T-cell (primary cell): Measurements from ENCODE around the gene RARG. TPM values are rescaled to one million over a fixed set of nuclear protein-coding genes. Genes with fewer than 3 reads are reported as not detected.
"Not testable (repeated sequence)": the region's sequence is repeated elsewhere in the genome, so short reads cannot be mapped to it uniquely, and the experiment has no call there.

Experiments used
- ATAC-seq, 4 experiments: fragments of 200-7000 bp in 3 of 4; fragments of 150-1000 bp in 1 of 4; cut with Tn5 transposase; replicated peaks in 1 of 4; 1 replicate in 3 of 4; 2 replicates in 1 of 4; pipeline ENCODE4 v1.10.0; 2021; ENCODE audit warnings: moderate library complexity in 3 of 4, mild to moderate bottlenecking in 2 of 4, moderate number of reproducible peaks in 1 of 4
- CTCF ChIA-PET, 2 donors: fragments of 300-600 bp; sonication (Branson Sonifier 250); formaldehyde crosslinking; loops; one replicate each; lab custom pipeline; 2022; ENCODE audit warnings: antibody characterized with exemption in 2 of 2; lab: Charles Lee
- POLR2A ChIA-PET, 2 donors: fragments of 300-600 bp; sonication (Branson Sonifier 250); formaldehyde crosslinking; loops; one replicate each; lab custom pipeline; 2022; ENCODE audit warnings: antibody characterized with exemption in 2 of 2; lab: Charles Lee
- DNase-seq, 35 experiments: peaks; one replicate each; pipeline versions ENCODE4 v3.0.0 to v3.0.0-alpha.2; 2013 to 2023
- H3K27ac ChIP-seq: one replicate; pipeline ENCODE4 v1.5.1; 2013; ENCODE audit warnings: low read length
- H3K27me3 ChIP-seq, 2 experiments: replicated peaks in 1 of 2; 1 replicate in 1 of 2; 2 replicates in 1 of 2; pipeline versions ENCODE4 v1.6.1 to v1.7.0; 2013; ENCODE audit warnings: low read length in 1 of 2, mixed read lengths in 1 of 2; ENCODE audit not compliant: control insufficient read depth in 2 of 2, insufficient read depth in 2 of 2; ENCODE audit errors: extremely low read depth in 1 of 2
- H3K36me3 ChIP-seq, 2 donors: 1 replicate in 1 of 2; 2 replicates in 1 of 2; pipeline versions ENCODE4 v1.6.1 to v1.7.0; 2013; ENCODE audit warnings: low read length in 1 of 2; ENCODE audit not compliant: control insufficient read depth in 2 of 2, insufficient read depth in 1 of 2; ENCODE audit errors: extremely low read depth in 1 of 2
- H3K4me1 ChIP-seq, 2 experiments: 1 replicate in 1 of 2; 2 replicates in 1 of 2; pipeline versions ENCODE4 v1.6.1 to v1.7.0; 2013; ENCODE audit warnings: low read length in 2 of 2, mixed read lengths in 1 of 2; ENCODE audit not compliant: insufficient read depth in 2 of 2, control insufficient read depth in 1 of 2; ENCODE audit errors: extremely low read depth in 1 of 2
- H3K4me3 ChIP-seq, 2 donors: 1 replicate in 1 of 2; 2 replicates in 1 of 2; pipeline versions ENCODE4 v1.5.1 to v1.7.0; 2013; ENCODE audit warnings: mild to moderate bottlenecking in 2 of 2, low read length in 1 of 2, moderate library complexity in 1 of 2; ENCODE audit not compliant: control insufficient read depth in 1 of 2; ENCODE audit errors: extremely low read depth in 1 of 2
- H3K9me3 ChIP-seq: 2 replicates; pipeline ENCODE4 v1.7.0; 2013
- H3K27ac Mint-ChIP-seq, 2 donors: one replicate each; pipeline ENCODE4 v1.8.0; 2020 to 2021; ENCODE audit warnings: mild to moderate bottlenecking in 2 of 2, mixed read lengths in 2 of 2
- H3K27me3 Mint-ChIP-seq, 2 donors: one replicate each; pipeline ENCODE4 v1.8.0; 2021 to 2022; ENCODE audit warnings: mixed read lengths in 2 of 2
- H3K36me3 Mint-ChIP-seq: one replicate; pipeline ENCODE4 v1.8.0; 2021; ENCODE audit warnings: mixed read lengths
- H3K4me1 Mint-ChIP-seq, 3 donors: one replicate each; pipeline ENCODE4 v1.8.0; 2020 to 2022; ENCODE audit warnings: mixed read lengths in 3 of 3, mild to moderate bottlenecking in 1 of 3
- H3K4me3 Mint-ChIP-seq, 3 donors: one replicate each; pipeline ENCODE4 v1.8.0; 2020 to 2022; ENCODE audit warnings: mild to moderate bottlenecking in 3 of 3, mixed read lengths in 3 of 3, moderate library complexity in 3 of 3
- H3K9me3 Mint-ChIP-seq, 3 donors: one replicate each; pipeline ENCODE4 v1.8.0; 2020 to 2022; ENCODE audit warnings: mixed read lengths in 3 of 3
- WGBS: methylation state at CpG from one replicate; pipeline ENCODE4 v1.1.5; 2013; ENCODE audit warnings: missing lambda C conversion rate; ENCODE audit not compliant: insufficient coverage; 5-methylcytosine and 5-hydroxymethylcytosine counted together
- total RNA-seq, 35 experiments: library from RNA in 6 of 35; stranded (reverse) in 6 of 35; fragments of 120-200 nt in 1 of 35; gene quantifications; one replicate each; pipeline versions ENCODE4 v1.2.1 to v1.2.4 and lab custom pipeline; 2013 to 2026

The RARG gene
- total RNA-seq, 5 donors from 2014 or later (not counting 1 experiment from before 2014, with no cell fraction given): 20.3 to 91.3 (median 74.2) TPM

DNA sequence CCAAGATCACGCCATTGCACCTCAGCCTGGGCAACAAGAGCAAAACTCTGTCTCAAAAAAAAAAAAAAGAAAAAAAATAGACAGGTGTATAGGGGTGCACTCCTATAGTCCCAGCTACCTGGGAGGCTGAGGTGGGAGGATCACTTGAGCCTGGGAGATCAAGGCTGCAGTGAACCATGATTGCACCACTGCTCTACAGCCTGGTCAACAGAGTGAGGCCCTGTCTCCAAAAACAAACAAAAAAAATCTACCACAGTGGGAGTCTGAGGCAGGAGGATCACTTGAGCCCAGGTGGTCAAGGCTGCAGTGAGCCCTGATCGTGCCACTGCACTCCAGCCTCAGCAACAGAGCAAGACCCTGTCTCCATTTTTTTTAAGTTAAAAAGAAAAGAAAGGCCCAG is 69.0 kb downstream of the RARG start:
- H3K27me3 ChIP-seq, H3K4me1 Mint-ChIP-seq, H3K9me3 Mint-ChIP-seq, H3K4me3 Mint-ChIP-seq, H3K27ac Mint-ChIP-seq, H3K27ac ChIP-seq, H3K27me3 Mint-ChIP-seq, ATAC-seq, CTCF ChIA-PET, H3K4me1 ChIP-seq, H3K4me3 ChIP-seq, H3K9me3 ChIP-seq, H3K36me3 Mint-ChIP-seq, H3K36me3 ChIP-seq, DNase-seq: not testable (repeated sequence)
- WGBS: 90% methylated on average over 2 of the region's 2 CpGs
- POLR2A ChIA-PET: interaction anchor here in 1 of 2 donors (0.7 kb wide), 1 partner anchor 127 kb away, joined by 3 read pairs; no protein-coding TSS in a partner anchor

DNA sequence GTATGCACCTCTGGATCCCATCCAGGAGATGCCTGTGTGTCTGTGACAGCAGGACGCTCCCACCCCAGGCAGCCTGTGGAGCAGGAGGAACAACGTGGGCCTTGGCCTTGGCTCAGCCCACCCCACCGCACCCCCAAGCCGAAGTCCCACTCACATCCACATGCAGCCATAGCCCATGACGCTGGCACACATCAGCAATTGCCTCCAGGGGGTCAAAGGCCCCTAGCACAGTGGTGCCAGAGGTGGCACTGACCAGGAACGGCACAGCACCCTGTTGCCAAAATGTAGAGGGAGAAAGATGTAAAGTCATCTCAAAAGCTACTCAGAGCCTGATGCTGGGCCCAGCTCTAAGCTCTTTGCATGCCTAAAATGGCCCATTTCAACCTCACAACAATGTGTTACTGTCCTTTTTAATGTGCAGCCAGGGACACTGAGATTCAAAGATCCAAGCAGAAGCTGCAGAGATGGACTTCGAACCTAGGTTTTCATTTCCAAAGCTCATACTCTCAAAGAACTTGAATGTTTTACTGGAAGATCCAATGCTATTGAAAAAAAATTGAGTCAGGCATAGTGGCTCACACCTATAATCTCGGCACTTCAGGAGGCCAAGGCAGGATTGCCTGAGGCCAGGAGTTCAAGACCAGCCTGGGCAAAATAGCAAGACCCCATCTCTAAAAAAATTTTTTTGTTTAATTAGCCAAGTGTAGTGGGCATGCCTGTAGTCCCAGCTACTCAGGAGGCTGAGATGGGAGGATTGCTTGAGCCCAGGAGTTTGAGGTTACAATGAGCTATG is 70.7 kb downstream of the RARG start:
- no CpG with 5 or more reads among the region's 8 CpGs for WGBS
- Histone ChIP-seq H3K36me3 (peaks cover 0 to 3% of the 10 kb centered on the region in 2 donors), H3K27ac (no peak overlapping the region), H3K4me1 (peaks cover 0 to 9% of the 10 kb centered on the region in 2 experiments), H3K4me3 (no peak overlapping the region), H3K27me3 (no peaks in the 10 kb centered on the region), H3K9me3 (no peaks in the 10 kb centered on the region)
- DNase-seq (no peak), ATAC-seq (no peak)
- H3K4me3 Mint-ChIP-seq: no peak overlapping the region
- H3K36me3 Mint-ChIP-seq: no peaks in the 10 kb centered on the region
- H3K4me1 Mint-ChIP-seq: peaks cover 4 to 9% (median 5%) of the 10 kb centered on the region in 3 donors
- ChIA-PET POLR2A (interaction anchor here in 1 of 2 donors (0.6 kb wide), 1 partner anchor 20 kb away, joined by 4 read pairs; no protein-coding TSS in a partner anchor), CTCF (interaction anchor here (0.5 to 2.6 kb wide), 12 partner anchors 16 to 184 kb away, joined by 3 to 19 read pairs (median 4); partner anchors contain the start of genes CSAD (in 1 of the 2) and ZNF740 (in 1 of the 2))
- H3K27ac Mint-ChIP-seq: no peak overlapping the region
- no peaks in the 10 kb centered on the region for H3K9me3 Mint-ChIP-seq
- no peaks in the 10 kb centered on the region for H3K27me3 Mint-ChIP-seq

DNA sequence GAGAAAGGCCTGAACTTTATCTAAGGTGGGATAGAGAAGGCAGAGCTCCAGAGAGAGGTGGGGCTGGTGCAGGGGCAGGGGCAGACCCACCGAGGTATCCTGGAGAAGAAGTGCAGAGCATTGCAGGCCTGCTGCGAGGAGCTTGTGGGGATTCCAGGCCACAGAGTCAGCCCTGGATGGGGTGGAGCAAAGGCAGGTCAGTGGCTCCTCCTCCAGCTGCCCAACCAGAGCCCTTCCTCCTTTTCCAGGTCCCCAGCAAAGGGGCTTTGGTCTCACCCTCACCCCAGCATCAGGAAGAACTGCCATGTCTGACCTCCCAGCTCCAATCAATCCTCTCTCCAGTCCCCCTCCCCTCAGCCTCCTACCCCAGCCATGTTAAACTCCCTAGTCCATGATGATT is 71.3 kb downstream of the RARG start:
- POLR2A ChIA-PET: interaction anchor here in 1 of 2 donors (0.7 kb wide), 1 partner anchor 50 kb away, joined by 3 read pairs; no protein-coding TSS in a partner anchor
- H3K36me3 Mint-ChIP-seq: no peaks in the 10 kb centered on the region
- H3K27ac Mint-ChIP-seq: no peak overlapping the region
- H3K9me3 Mint-ChIP-seq: no peaks in the 10 kb centered on the region
- CTCF ChIA-PET: interaction anchor here (0.8 to 2.6 kb wide), 17 partner anchors 17 to 185 kb away, joined by 3 to 19 read pairs (median 4); partner anchors contain the start of genes AAAS (in 1 of the 2), CSAD (in 1 of the 2) and ZNF740 (in 1 of the 2)
- H3K4me3 Mint-ChIP-seq: no peak overlapping the region
- H3K4me1 Mint-ChIP-seq: peaks cover 4 to 9% (median 5%) of the 10 kb centered on the region in 3 donors
- Histone ChIP-seq H3K4me3 (no peak overlapping the region), H3K36me3 (peaks cover 0 to 3% of the 10 kb centered on the region in 2 donors), H3K27me3 (no peaks in the 10 kb centered on the region), H3K4me1 (peaks cover 0 to 9% of the 10 kb centered on the region in 2 experiments), H3K27ac (no peak overlapping the region), H3K9me3 (no peaks in the 10 kb centered on the region)
- ATAC-seq (no peak), DNase-seq (no peak)
- H3K27me3 Mint-ChIP-seq: no peaks in the 10 kb centered on the region
- WGBS: 100% methylated on average over 1 of the region's 2 CpGs

Other genes starting within 250 kb of the RARG start
- gene EIF4B, start 225.8 kb downstream of the RARG start, total RNA-seq: 100 to 1,000 TPM; 710 to 755 (median 729) TPM
- gene TNS2, start 182.1 kb downstream of the RARG start, total RNA-seq: 1 to 10 TPM; 2.5 to 5.1 (median 3.0) TPM
- 10 to 100 TPM; 29.3 to 65.0 (median 58.2) TPM for gene SPRYD3, start 152.8 kb downstream of the RARG start, total RNA-seq
- gene IGFBP6, start 134.5 kb downstream of the RARG start, total RNA-seq: 1 to 10 TPM in 1 of 5 donors, under 1 TPM in 2, not detected in 2; 0.67 to 1.4 (median 0.79) TPM
- gene SOAT2, start 128.7 kb downstream of the RARG start, total RNA-seq: 1 to 10 TPM in 2 of 5 donors, under 1 TPM in 3; 0.82 to 1.6 (median 0.89) TPM
- gene ZNF740, start 51.5 kb downstream of the RARG start, total RNA-seq: 10 to 100 TPM; 36.4 to 94.2 (median 83.9) TPM
- 10 to 100 TPM; 48.6 to 69.6 (median 62.3) TPM for gene CSAD, start 51.3 kb downstream of the RARG start, total RNA-seq
- 100 to 1,000 TPM; 247 to 590 (median 469) TPM for gene ITGB7, start 25.0 kb downstream of the RARG start, total RNA-seq
- 1 to 10 TPM; 1.2 to 2.5 (median 1.6) TPM for gene ESPL1, start 36.1 kb upstream of the RARG start, total RNA-seq
- gene PFDN5, start 63.3 kb upstream of the RARG start, total RNA-seq: 100 to 1,000 TPM; 591 to 643 (median 612) TPM
- gene MYG1, start 67.5 kb upstream of the RARG start, total RNA-seq: 10 to 100 TPM; 34.0 to 68.4 (median 63.9) TPM
- 10 to 100 TPM; 39.3 to 74.6 (median 66.2) TPM for gene AAAS, start 89.4 kb upstream of the RARG start, total RNA-seq
- under 1 TPM in 1 of 5 donors, not detected in 4; 0.12 TPM for gene SP7, start 104.1 kb upstream of the RARG start, total RNA-seq
- 100 to 1,000 TPM in 2 of 5 donors, 10 to 100 TPM in 3; 72.7 to 109 (median 96.6) TPM for gene SP1, start 148.0 kb upstream of the RARG start, total RNA-seq
- gene AMHR2, start 191.6 kb upstream of the RARG start, total RNA-seq: under 1 TPM in 1 of 5 donors, not detected in 4; 0.19 TPM
- gene PRR13, start 209.5 kb upstream of the RARG start, total RNA-seq: 100 to 1,000 TPM; 175 to 215 (median 187) TPM
- 1,000 to 10,000 TPM in 2 of 5 donors, 100 to 1,000 TPM in 3; 707 to 1,066 (median 764) TPM for gene PCBP2, start 219.9 kb upstream of the RARG start, total RNA-seq